NT2/D1 (cell line): ENCODE data around the gene VWA2.

Source experiments
- SUZ12 ChIP-seq: IDR thresholded peaks from 2 replicates; pipeline ENCODE4 v1.6.1; 2011; ENCODE audit not compliant: insufficient read length, insufficient read depth; ENCODE audit errors: extremely low read depth
- YY1 ChIP-seq: IDR thresholded peaks from 2 replicates; pipeline ENCODE4 v1.6.1; 2011; ENCODE audit not compliant: insufficient read length, insufficient read depth
- ZNF274 ChIP-seq: IDR thresholded peaks from 2 replicates; pipeline ENCODE4 v1.6.1; 2011; ENCODE audit warnings: mild to moderate bottlenecking, low read depth, low read length

- no peak for TF ChIP-seq YY1
- TF ChIP-seq SUZ12, result no peak
- TF ChIP-seq ZNF274, result no peak
These were observed 6.2 kb downstream of the VWA2 start for GRCh38 chr10:114245121-114245791.
